GM21723 (cell line): Measurements from ENCODE around the gene STAG2.

ENCODE experiments used
- ATAC-seq: cut with Tn5 transposase; IDR thresholded peaks from one replicate; pipeline ENCODE4 v1.9.1; 2021; ENCODE audit warnings: mild to moderate bottlenecking, moderate library complexity; ENCODE audit not compliant: unreplicated experiment

Gene STAG2

DNA sequence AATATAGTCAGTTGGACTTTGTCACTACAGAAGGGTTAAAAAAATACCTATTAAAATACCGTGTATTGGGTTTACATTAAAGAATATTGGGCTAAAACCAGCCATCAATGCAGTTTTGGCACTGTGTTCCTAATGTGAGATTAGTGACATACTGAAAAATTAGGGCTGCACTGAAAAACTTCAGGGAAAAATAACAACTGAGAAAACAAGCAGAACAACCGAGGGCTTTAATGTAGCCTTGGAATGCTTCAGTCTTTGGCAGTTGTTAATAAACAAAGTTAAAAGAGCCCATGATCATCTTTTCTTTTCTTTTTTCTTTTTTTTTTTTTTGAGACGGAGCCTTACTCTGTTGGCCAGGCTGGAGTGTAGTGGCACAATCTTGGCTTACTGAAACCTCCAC, 12.4 kb downstream of the STAG2 start:
- ATAC-seq, result no peak

DNA sequence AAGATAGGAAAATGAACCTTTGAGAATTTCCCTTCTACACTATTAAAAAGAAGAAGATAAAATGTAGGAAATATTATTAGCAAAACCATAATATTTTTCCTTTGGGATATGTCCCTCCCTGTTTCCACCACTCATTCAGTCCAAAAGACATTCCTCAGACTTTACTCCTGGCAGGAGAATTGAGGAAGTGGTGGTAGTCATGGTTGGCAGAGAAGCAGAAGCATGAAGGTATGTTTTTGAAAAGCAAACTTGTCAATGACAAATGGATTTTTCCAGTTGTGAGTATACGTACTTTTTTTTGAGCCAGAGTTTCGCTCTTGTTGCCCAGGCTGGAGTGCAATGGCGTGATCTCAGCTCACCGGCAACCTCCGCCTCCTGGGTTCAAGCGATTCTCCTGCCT, 13.7 kb downstream of the STAG2 start:
- no peak for ATAC-seq

DNA sequence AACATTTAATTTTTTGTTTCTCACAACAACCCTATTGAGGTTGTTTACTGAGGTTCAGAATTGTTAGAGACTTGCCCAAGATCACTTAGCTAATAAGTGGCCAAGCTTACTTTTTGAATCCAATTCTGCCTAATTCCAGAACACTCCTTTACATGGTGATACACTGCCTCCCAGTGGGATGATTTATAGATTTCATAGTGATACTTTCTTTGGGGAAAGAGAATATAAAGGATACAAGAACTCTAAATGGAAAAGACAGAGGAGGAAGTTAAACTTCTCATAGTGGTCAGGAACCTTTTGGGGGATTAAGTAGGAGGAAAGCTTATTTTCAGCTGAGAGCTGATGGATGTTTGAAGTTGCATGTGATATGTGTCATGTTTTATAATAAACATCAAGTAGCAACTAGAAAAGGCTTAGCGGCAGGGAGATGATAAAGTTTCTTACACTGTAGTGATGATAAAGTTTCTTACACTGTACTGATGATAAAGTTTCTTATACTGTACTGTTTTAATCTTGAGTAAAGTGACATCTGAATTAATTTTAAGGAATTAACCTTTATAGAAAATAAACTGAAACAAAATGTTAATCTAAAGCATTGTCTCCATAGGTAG, 15.3 kb downstream of the STAG2 start:
- no peak for ATAC-seq

DNA sequence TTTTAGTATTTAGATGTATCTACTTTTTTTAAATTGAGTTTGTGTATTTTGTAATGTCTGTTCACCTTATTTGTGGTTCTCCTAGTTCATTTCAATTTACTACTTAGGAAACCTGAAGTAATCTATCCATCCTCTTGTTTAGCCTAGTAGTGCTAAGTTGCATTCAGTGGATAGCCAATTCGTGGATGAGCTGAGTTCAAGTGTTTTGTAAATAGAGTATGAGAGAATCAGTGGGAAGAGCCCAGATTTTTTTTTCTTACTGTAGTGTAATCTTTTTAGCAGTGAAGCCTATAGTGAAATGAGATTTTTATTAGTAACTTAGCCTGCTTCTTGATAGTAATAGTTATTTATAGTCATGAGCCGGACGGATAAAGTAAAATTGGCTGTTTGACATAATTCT, 21.7 kb downstream of the STAG2 start:
- no peak for ATAC-seq

DNA sequence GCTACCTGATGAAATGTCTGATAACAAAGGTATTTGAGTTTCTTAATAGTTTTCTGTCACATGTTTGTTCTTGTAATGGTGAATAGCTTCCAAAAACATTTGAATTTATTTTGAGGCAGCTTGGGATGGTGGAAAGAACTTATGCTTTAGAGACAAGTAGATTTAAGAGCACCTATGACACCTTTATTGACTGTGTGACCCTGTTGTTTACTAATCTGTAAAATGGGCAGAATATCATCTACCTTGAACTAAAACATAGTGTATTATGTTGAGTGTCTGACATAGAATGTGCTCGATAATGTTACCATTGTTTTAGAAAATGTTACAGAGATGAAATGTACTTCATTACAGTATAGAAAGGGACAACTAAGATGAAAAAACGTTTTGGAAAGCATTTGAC, 24.9 kb downstream of the STAG2 start:
- ATAC-seq, result no peak

DNA sequence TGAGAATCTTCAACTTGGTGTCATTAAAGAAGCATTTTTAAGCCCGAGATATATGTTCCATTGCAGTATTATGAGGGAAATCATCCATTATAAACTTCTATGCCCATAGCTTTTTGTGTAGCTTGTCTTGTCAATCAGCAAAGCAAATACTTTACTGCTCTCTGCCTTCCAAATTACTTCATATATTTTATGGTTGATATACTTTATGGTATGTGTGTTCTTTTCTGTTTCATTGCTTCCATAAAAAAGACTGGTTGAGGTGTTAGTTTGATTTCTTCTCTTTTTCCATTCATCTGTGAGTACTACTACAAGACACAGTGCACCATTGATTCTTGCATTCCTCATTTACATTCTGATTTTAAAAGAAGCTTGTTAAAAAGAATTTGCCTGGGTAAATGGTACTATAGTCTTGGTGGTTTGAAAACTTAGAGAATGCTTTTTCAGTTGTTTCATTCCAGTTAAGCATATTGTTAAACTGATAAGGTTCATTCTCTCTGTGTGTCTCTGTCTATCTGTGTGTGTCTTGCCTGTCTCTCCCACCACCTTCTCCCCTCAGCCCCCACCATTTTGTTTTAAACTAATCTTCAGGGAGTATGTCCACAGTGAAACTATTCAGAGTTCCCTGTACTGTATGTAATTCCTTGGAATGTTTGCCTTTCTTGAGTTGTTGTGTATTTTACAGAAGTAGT, 27.1 kb downstream of the STAG2 start:
- no peak for ATAC-seq

DNA sequence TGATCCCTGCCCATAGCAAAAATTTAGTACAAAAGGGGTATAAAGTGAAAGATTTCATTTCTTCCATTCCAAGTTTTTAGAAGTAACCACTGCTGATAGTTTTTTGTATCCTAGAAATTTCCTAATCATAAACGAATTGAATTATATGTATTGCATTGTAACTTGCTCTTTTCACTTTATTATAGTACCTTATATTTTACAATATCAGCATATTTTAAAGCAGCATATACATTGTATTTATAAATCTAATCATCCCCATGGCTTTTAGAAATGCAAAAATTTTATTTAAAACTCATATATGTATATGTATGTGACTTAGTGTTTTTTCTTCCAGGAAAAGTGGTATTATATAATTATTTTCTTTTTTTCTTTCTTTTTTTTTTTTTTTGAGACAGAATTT, 27.7 kb downstream of the STAG2 start:
- ATAC-seq, result no peak

DNA sequence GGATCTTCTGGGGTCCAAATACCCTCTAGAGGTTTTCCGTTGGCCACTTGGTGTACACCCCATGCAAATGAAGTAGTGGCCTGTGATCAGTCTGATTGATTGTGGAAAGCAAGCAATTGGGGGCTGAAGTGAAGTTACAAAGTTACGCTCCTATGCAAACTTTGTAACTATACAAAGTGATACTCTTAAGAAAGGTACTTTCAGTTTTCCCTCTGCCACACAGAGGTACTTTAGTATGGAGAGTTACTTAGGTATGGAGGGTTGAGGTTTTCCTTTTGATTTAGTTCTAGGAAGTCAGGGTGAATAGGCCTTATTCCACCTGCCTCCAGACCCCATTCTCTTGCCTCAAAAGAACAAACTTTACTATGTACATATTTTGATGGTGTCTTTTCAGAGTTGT, 28.7 kb downstream of the STAG2 start:
- no peak for ATAC-seq

DNA sequence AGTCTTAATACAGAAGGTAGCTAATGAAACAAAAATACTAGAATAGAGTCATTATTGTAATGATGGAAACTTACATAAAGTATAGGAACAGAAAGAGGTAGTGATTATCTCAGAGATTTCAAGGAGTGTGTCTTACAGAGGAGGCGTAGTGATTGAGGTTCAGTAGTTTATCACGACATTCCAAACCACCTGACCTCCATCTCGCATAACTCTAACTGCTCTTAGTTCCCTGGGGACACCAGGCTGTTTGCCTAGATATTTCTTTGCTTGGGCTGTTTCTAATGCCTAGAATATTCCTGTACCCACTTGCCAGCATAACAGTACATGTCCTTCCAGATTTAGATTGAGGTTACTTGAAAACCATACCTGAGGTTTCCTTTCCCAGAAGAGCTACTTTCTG, 29.1 kb downstream of the STAG2 start:
- no peak for ATAC-seq

DNA sequence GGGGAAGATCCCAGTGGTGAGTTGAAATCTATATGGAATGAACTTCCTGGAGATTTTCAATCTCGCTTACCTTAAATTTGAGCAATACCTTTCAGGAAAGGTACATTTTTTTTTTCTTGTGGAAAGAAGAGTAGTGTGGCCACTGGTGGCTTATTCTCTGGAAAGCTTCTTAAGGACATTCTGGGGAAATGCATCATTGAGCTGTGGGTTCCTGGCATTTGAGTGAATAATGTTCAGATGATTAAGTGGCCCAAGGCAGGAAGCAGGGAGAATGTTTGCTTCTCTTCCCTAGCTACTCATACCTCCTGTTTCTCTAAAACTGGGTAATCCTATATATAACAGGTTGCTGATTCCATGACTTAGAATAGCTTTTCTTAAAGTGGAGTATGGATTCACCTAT, 31.8 kb downstream of the STAG2 start:
- no peak for ATAC-seq

DNA sequence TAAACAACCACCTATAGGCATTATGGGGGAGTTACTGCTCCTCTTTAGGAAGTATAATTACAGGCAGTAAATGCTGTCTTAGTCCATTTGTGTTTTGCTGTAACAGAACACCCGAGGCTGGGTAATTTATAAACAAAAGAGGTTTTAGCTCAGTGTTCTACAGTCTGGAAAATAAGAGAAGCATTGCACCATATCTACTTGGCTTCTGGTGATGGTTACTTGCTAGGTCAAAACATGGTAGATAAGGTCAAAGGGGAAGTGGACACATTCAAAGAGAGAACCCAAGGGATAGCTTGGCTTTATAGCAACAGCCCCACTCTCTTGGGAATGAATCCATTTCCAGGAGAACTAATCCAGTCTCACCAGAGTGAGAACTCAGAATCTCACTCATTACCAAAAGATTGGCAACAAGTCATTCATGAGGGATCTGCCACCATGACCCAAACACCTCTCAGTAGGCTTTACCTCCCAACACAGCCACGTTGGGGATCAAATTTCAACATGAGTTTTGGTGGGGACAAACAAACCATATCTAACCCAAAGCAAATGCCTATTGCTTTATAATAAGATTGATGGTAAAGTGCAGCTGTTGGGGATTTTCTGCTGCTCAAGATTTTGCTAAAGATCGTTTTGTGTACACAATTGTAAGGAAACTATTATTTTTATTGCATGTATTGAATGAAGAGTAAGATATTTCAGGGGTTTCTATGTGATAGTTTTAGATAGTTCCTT, 32.6 kb downstream of the STAG2 start:
- no peak for ATAC-seq

DNA sequence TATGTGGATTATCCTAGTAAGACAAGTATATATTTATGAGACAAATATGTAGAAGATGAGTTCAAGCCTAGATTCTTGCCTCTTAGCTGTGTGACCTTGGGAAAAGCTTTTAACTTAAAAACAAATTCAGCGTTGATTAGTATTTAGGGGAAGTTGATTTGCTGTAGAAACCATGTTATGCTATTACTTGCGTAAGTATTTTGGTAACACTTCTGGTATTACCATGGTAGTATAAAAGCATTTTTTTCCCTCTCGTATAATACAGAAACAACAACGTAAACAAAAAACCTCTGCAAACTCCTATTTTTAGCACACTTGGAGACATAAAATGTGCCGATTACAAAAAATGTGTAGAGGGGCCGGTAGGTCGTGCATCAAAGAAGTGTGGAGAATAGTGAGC, 33.2 kb downstream of the STAG2 start:
- no peak for ATAC-seq

DNA sequence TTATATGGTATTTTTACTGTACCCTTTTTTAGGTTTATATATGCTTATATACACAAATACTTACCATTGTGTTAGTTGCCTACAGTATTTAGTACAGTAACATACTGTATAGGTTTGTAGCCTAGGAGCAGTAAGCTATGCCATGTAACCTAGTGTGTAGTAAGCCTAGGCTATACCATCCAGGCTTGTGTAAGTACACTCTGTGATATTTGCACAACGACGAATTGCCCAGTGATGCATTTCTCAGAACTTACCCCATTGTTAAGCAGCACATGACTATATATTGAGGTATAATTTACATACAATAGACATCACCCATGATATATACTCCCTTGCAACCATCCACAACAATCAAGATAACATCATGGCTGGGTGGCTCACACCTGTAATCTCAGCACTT, 40.1 kb downstream of the STAG2 start:
- no peak for ATAC-seq

DNA sequence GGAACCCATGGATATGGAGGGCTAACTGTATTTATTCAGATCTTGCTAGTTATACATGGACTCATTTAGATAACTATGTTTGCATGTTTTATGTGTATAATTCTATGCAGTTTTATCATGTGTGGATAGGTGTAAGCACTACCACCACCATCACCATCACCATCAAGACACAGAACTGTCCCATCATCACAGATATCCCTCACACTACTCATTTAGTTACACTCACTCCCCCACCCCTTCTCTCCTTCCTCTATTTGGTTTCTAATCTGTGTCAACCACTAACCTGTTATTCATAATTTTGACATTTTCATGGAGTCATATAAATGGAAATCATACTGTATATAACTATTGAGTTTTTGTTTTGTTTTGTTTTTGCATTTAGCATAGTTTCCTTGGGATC, 43.7 kb downstream of the STAG2 start:
- ATAC-seq, result no peak

DNA sequence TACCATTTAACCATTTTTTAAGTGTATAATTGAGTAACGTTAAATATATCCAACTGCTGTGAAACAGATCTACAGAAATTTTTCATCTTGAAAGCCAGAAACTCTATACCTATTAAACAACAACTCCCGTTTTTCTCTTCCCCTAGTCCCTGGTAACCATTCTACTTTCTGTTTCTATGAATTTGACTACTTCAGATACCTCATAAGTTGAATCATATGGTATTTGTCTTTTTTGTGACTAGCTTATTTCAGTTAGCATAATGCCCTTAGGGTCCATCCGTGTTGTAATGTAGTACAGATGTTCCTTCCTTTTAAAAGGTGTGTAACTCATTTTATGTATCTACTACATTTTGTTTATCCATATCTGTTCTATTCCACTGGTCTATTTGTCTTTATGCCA, 48.7 kb downstream of the STAG2 start:
- ATAC-seq, result peak; percentile 57

DNA sequence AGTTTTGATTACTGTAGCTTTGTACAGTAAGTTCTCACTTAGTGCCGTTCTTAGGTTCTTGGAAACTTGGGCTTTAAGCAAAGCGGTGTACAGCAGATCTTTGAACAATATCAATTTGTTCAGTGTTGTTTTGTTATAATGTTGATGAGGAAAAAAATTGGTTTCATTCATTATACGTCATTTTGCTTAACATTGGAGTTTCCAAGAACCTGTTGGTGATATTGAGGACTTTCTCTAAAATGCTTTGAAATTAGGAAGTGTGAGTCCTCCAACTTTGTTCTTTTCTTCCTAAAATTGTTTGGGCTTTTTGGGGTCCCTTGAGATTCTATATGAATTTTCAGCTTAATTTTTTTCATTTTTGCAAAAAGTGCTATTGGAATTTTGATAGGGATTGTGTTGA, 49.1 kb downstream of the STAG2 start:
- ATAC-seq, result no peak

DNA sequence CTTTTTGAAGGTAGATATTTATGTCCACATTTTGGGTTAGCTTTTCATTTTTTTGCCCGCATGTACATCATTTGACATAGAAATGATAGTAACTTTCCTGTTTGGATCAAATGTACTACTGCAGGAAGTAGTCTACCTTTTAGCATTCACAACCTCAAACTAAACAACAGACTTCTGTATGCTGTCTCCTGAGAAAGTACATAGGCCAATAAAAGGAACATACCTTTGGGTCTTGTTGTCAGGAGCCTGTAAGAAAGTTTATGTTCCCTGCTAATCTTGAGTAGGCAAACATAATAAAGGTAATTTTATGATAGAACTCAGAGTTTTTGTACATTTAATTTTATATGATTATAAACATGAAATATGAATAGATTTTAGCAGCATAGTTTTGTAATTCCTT, 54.2 kb downstream of the STAG2 start:
- no peak for ATAC-seq

DNA sequence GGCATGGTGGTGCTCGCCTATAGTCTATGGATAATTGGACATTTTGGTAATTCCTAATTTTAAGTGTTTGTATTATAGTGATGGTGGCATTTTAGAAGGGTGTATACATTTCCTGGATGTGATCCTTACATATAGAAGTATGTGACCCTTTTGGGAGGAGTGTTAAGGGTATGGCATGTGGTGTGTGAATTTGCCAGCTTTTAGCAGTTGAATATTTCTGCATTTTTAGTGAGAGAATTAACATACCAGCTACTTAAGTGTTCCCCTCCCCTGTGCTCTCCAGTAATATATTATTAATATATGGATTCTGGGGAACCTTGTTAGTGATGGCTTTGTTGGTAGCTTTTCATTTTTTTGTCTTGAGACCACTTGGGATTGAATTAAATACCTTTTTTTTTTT, 55.3 kb downstream of the STAG2 start:
- no peak for ATAC-seq

DNA sequence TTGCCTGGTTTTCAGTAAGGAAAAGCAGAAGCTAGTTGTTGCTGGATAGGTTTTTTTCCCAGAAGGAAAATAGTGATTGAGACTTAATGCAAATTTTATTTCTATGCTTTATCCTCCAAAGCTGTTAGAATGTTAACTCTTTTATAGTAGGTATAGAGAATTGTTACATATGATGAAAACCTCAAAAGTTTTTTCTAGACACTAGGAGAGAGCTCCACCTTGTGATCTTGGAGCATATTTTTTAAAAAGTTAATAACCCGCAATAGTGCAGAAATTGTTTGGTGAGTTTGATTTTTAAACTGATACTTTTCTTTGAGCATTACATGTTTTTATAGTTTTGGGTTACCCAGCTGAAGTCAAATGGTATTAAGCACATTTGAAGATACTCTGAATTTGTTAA, 56.5 kb downstream of the STAG2 start:
- no peak for ATAC-seq

DNA sequence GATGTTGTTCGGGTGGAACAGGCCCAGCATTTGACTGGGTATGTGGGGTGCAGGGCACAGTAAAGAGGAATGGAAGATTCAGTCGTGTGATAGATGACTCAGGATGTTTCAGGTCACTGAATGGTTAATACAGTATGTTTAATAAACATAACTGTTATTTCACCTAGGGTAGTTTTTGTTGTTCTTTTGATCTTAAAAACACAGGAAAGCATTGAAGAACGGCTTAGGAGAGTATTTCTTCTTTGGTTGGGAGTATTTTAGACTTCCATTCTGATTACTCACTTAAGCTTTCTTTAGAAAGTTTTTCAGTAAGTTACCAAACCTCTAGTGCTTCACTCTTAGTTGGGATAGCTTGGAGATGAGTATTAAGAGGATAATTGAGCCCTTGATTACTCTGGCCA, 62.3 kb downstream of the STAG2 start:
- no peak for ATAC-seq

DNA sequence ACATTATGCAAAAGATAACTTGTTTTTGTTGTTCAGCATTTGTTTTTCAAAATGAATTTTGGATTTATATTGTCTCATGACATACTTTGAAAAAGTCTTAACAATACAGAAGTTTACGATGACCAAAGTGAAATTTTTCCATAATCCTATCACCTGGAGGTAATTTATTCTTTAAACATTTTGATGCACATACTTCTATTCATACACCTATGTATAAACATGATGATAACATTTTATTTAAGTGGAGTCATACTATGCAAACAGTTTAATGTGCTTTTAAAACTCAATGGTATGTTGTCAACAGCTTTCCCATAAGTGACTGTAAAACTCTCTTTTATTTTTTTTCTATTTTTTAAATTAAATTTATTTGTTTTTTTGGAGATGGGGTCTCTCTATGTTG, 65.0 kb downstream of the STAG2 start:
- no peak for ATAC-seq

DNA sequence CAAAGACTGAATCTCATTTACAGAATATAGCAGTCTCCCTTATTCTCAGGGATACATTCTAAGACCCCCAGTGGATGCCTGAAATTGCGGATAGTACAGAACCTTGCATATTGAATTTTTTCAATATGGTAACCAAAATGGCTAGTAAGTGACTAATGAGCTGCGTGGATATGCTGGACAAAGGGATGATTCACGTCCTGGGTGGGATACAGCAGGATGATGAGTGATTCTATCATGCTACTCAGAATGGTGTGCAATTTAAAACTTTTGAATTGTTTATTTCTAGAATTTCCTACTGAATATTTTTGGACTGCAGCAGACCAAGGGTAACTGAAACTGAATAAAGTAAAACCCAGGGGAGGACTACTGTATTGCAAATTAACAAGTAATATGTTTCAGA, 66.7 kb downstream of the STAG2 start:
- ATAC-seq, result no peak
